HG03280 (cell line): ENCODE results near the gene SDC3.

Experiments used
- ATAC-seq: cut with Tn5 transposase; IDR thresholded peaks from one replicate; pipeline ENCODE4 v1.9.1; 2021; ENCODE audit warnings: mild to moderate bottlenecking, moderate library complexity; ENCODE audit not compliant: unreplicated experiment

Gene SDC3

DNA sequence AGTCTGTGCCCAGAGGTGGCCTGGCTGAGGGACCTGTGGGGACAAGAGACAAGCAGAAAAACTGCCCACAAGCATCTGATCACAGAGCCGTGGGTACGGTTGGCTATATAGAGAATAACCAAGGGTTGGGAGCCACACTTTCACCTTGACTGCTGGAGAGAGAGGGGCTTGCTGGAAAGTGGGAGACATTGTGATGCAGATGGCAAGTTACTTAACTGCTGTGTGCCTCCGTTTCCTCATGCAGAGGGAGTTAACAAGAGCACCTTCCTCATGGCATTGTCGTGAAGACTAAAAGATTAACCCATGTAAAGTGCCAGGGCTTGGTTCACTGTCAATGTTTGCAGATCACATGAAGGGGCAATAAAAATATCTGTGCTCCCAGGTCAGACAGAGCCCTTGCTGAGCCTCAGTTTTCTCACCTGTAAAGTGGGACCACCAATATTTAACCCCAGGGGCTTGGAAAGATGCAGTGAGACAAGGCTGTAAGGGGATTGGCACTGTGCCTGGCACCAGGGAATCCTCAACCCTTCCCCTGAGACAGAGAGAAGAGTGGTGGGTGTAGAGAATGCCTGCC is 52.8 kb downstream of the SDC3 start:
- no peak for ATAC-seq

DNA sequence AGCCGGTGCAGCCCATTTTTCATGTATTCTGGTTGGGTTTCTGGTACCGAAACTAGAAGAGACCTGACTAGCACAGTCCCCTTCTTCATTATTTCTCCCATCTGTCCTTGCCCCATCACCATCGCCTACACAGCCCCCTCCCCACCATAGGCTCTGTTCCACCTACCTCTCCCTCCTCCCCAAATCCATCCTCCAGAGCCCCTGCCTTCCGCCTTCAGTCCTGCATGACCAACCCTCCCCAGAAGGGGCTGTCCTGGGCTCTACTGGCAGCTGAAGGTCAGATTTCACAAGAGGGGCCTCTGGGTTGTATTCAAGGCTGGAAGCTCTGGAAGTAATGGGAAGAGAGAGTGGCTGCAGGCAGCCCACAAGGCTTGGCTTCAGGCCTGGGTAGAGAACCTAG is 55.2 kb downstream of the SDC3 start:
- ATAC-seq: no peak

GRCh38 chr1:30852026-30852425 is 56.5 kb downstream of the SDC3 start:
- no peak for ATAC-seq

DNA sequence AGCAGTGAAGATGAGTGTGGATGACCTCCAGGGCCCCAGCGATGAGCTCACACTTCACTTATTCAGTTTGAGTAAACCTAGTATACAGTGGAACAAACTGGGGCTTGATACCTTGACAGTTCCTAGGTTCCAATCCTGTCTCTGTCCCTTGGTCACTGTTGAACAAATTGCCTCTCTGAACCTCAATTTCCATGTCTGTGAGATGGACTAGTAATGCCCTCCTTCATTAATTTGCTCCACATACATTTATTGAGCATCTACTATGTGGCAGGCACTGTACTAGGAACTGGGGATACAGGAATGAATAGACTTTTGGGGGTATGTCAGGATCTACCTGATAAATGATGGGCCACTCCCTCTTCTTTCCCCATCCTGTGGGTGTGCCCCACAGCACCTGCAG is 57.3 kb downstream of the SDC3 start:
- no peak for ATAC-seq

GRCh38 chr1:30850607-30851006 is 58.0 kb downstream of the SDC3 start:
- no peak for ATAC-seq

DNA sequence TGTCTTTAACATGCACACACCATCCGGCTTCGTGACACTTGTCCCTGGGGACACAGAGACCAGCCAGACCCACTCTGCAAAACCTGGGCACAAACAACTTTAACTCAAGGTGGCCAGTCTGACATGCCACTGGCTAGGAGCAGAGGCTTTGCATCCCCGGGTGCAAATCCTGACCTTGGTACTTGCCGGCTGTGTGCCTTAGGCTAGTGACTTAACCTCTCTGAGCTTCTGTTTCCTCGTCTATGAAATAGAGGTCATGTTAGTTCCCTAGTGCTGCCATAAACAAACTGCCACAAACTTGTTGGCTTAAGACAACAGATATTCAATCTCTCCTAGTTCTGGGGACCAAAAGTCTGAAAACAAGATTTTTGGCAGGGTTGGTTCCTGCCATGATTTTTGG is 60.4 kb downstream of the SDC3 start:
- ATAC-seq: no peak

DNA sequence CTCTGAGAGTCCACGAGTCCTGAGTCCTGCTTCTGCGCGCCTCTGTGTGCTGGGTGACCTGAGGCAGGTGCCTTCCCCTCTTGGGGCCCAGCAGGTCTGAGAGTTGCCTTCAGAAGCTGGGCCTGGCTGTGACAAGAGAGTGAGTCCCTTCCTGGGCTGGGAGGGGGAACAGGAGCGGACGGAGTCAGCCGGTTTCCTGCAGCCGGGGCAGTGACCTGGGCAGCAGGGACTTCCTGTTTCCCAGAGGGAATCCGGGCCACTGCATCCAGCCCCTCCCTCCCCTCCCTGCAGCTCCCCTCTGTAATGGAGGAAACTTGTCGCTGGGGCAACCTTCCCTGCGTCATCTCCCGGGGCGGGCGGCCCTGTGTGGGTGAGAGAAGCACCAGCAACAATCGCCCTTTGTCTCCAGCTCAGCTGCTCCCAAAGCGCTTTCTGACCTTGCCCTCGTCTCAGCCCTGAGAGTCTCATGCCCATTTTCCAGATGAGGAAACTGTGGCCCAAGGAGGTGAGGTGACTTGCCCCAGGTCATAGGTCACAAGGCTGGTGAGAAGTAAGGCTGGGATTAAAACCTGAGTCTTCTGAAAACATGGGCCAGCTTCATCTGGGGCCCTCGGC is 61.1 kb downstream of the SDC3 start:
- ATAC-seq: no peak

- ATAC-seq: no peak
Observed at GRCh38 chr1:30846587-30846986, 62.0 kb downstream of the SDC3 start.

DNA sequence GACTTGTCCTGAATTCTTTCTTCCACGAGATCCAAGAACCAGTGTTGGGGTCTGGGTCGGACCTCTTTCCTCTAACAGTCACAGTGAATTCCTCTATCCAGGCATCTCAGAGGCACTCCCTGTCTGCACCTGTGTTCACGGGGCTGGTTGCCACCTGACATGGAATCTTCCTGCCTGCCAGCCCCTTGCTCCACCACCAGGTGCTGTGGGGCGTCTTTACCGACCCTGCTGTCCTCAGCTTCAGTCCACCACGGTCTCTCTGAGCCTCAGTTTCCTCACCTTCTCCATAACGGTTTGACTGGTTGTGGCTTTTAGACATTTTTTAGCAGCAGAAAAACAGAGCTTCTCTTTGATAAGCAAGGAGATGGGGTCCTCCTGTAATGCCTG is 62.7 kb downstream of the SDC3 start:
- no peak for ATAC-seq

GRCh38 chr1:30845237-30845903 is 63.2 kb downstream of the SDC3 start:
- ATAC-seq: no peak

DNA sequence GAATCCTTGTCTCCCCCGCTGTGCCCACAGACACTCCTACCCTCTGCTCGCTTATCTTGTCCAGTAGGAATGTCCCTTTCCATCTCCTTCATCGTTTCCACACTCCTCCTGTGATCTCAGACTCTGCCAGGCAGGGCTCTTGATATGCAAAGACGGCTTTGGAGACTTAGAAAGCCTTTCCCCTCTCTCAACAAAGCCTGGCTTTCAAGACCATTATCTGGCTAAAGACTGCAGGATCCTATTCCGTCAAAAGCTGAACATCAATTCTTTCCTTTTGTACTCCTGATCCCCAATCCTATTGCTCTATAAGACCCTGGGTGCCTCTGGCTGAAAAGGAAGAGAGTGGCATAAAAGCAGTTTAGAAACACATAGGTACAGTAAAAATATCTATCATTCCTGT is 63.9 kb downstream of the SDC3 start:
- ATAC-seq: no peak

DNA sequence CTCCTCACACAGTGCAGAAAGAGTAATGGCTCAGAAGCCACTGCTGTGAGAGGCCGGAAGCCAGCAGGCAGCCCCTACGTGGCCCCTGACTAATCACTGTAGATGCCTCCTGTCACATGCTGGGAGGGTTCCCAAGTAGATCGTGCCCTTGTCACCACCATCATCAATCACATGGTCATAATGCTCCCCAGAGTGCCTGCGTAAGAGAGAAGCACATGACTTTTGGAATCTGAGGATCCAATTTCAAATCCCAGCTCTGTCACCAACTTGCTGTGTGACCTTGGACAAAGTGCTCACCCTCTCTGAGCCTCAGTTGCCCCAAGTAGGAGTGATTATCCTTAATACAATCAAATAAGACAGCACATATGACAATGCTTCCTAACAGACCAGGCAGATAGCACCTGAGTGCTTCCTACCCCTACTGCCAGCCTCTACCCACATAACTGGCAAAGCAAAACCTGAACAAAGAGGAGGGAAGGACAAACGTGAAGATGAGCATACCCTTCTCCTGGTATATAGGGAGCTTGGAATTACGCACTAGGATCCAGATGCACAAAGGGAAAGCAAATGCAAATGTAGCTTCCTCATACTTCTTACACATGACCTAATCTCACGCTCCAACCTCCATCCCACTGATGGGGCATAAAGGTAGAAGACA is 65.7 kb downstream of the SDC3 start:
- no peak for ATAC-seq

DNA sequence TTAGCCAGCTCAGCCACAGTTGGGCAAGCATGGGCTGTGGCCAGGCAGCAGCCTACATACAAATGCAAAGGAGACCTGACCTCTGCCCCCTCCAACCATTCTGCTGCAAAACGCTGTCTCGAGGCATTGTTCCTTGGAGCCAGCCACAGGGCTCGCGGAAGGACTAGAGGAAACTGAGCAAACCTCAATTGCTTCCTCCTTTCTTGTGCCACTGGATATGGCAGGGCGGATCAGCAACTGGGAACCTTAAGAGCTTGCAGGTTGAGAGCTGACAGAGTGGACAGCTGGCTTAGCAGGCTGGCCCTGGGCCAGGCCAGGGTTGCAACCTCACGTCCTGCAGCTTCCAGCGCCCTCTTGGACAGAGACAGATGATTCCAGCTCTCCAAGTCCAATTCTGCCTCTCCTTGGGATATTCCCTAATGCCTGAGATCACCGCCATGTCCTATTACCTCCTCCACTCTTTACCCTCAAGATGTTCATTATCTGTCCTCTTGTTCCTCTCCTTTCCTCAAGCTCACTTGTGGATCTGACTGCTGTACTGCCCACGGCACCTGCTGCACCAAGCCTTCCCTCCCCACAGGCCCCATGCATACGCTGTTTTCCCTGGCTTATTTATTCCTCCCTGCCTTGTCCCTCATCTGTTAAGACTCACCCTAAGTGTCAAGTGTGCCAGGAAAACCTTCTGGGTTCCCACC is 67.5 kb downstream of the SDC3 start:
- ATAC-seq: no peak

DNA sequence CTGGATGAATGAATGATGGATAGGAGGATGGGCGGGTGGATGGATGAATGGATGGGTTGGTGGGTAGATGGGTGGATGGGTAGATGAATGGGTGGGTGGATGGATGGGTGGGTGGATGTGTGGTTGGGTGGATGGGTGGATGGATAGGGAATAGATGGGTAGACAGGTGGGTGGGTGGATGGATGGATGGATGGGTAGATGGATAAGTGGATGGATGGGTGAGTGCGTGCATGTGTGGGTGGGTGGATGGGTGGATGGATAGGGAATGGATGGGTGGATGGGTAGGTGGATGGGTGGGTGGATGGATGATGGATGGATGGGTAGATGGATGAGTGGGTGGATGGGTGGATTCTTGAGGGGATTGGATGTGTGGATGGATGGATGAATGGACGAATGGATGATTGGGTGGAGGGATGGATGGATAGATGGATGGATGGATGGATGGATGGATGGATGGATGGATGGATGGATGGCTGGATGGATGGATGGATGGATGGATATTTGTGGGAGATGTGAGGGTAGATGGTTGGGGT is 68.7 kb downstream of the SDC3 start:
- no peak for ATAC-seq

- no peak for ATAC-seq
Observed at GRCh38 chr1:30838996-30839395, 69.6 kb downstream of the SDC3 start.

GRCh38 chr1:30837653-30838052 is 70.9 kb downstream of the SDC3 start:
- ATAC-seq: no peak

GRCh38 chr1:30834253-30834652 is 74.3 kb downstream of the SDC3 start:
- no peak for ATAC-seq

DNA sequence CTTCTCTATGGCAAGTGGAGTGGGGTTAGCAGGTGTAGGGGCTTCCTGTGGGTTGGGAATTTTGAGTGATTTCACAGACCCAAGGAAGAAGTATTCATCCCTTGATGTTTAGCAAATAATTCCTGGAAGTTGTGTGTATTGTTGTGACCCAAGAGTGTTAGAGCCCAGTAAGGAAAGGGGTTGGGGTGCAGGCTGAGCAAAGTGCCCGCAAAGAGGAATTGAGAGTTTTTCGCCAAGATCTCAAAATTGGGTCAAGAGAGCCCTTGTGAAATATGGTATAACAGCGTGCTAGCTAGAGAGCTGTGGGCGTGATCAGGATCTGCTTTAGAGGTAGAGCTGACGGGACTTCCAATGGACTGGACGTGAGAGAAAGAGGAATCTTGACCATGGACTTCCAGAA is 78.0 kb downstream of the SDC3 start:
- no peak for ATAC-seq

- ATAC-seq: no peak
Observed at GRCh38 chr1:30829889-30830288, 78.7 kb downstream of the SDC3 start.

DNA sequence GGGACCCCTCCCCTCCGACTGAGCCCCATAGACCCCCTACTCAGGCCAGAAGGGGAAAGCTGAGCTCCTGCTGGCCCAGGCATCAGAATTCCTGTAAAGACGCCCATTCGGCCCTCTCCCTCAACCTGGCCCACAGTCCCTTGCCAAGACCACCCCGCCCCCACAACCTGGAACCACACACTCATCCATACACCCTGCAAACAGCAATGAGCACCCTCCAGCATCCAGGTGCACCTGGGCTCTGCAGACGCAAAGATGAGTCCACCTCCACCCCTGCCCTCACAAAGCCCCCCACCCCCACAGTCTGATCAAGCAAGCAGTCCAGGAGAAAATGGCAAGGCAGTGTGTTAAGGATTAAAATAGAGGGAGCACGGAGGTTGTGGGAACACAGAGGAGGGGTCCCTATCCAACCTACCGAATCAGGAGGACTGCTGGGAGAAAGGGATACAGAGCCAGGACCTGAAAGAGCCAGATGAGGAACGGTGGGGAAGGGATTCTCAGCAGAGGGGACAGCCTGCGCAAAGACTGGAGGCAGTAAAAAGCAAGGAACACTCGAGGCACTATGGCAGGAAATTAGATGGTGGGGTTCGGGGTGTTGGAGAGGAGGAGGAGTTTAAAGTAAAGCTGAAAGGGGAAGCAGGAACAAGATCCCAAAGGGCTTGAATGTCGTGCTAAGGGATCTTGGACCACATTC is 83.7 kb downstream of the SDC3 start:
- no peak for ATAC-seq
